ENCODE results near the gene C2orf92. TPM values are rescaled to one million over a fixed set of nuclear protein-coding genes. Genes with fewer than 3 reads are reported as not detected.

The C2orf92 gene
- total RNA-seq, 1 experiment from 2014 or later: 3.0 TPM

Other genes with a start within 250 kb of the C2orf92 start
- 20.9 and 22.7 TPM in 2 replicates for gene ANKRD36B, start 79.8 kb upstream of the C2orf92 start, total RNA-seq (2014; rRNA removed)
- gene COX5B, start 23.7 kb upstream of the C2orf92 start, total RNA-seq (2014; rRNA removed): 803 and 1,015 TPM in 2 replicates
- gene ACTR1B, start 5.7 kb upstream of the C2orf92 start, total RNA-seq (2014; rRNA removed): 27.0 and 31.1 TPM in 2 replicates
- not detected in 2 replicates for gene ZAP70, start 43.9 kb downstream of the C2orf92 start, total RNA-seq (2014; rRNA removed)